Epithelial cell of esophagus (primary cell): ENCODE measurements around the gene INTS3.
"Not testable (repeated sequence)": the region's sequence is repeated elsewhere in the genome, so short reads cannot be mapped to it uniquely, and the experiment has no call there.

ENCODE experiments used
- DNase-seq: peaks from one replicate; pipeline ENCODE4 v3.0.0; 2010; ENCODE audit warnings: low read depth
- H3K4me3 ChIP-seq: 2 replicates; pipeline ENCODE4 v1.5.1; 2011; ENCODE audit warnings: mild to moderate bottlenecking, low read length, control low read depth
- TF ChIP-seq, protein P1 (sequence below): IDR thresholded peaks from 2 replicates; pipeline ENCODE4 v1.5.1; 2011; ENCODE audit warnings: low read depth, mild to moderate bottlenecking, low read length, control low read depth, inconsistent platforms; ENCODE audit not compliant: insufficient read depth; ENCODE audit errors: missing control alignments

The INTS3 gene

DNA sequence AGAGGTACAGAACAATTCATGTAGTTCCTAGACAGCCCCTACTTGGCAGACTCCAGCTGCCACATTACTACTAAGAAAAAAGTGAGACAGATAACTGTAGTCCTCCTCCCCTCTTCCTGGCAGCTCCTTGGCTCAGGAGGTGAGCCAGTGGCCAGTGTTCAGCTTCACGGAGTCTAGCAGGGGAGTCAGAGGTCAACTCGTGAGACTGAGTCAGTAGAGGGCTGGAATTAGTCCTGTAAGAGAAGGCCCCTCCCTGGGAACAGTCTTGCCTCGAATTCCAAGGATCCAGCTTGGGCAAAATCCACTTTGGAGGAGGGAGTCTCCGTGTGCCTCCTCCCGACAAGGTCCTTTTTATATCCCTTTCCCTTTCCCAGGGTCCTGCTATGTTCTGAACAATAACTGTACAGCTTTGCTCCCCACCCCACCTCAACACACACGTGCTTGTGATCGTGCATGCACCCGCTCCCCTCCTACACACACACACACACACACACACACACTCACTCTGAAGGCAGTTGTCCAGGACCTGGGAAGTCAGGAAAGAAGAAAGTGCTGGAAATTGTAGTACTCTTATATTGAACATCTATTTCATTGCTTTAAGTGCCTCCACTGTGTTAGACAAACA is 24.8 kb downstream of the INTS3 start:
- TF ChIP-seq, protein P1, sequence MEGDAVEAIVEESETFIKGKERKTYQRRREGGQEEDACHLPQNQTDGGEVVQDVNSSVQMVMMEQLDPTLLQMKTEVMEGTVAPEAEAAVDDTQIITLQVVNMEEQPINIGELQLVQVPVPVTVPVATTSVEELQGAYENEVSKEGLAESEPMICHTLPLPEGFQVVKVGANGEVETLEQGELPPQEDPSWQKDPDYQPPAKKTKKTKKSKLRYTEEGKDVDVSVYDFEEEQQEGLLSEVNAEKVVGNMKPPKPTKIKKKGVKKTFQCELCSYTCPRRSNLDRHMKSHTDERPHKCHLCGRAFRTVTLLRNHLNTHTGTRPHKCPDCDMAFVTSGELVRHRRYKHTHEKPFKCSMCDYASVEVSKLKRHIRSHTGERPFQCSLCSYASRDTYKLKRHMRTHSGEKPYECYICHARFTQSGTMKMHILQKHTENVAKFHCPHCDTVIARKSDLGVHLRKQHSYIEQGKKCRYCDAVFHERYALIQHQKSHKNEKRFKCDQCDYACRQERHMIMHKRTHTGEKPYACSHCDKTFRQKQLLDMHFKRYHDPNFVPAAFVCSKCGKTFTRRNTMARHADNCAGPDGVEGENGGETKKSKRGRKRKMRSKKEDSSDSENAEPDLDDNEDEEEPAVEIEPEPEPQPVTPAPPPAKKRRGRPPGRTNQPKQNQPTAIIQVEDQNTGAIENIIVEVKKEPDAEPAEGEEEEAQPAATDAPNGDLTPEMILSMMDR: no peak
- DNase-seq: no peak
- H3K4me3 ChIP-seq: no peak overlapping the region

GRCh38 chr1:153754266-153754665 is 26.4 kb downstream of the INTS3 start:
- H3K4me3 ChIP-seq: no peak overlapping the region
- TF ChIP-seq, protein P1: no peak

DNA sequence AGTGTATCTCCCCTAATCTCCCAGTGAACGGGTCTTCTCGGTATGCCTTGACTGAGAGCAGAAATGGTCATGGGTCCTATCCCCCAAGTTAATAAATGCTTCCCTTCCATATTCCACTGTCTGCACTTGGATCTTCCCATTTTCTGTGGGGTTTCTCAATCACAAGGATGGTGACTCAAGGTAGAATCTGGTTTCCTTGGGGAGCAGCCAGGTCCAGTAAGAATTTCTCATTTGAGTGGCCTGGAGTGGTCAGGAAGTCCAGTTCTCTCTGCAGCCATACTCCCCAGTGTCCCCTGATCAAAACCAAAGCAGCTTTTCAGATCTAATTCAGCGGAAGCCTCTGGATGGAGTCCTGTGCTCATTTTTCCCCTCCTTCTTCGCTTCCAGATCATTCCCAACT is 32.6 kb downstream of the INTS3 start:
- no peak overlapping the region for H3K4me3 ChIP-seq
- TF ChIP-seq, protein P1: no peak
- no peak for DNase-seq

More at GRCh38 chr1:153754266-153754665, 26.4 kb downstream of the INTS3 start:
- DNase-seq: no peak

DNA sequence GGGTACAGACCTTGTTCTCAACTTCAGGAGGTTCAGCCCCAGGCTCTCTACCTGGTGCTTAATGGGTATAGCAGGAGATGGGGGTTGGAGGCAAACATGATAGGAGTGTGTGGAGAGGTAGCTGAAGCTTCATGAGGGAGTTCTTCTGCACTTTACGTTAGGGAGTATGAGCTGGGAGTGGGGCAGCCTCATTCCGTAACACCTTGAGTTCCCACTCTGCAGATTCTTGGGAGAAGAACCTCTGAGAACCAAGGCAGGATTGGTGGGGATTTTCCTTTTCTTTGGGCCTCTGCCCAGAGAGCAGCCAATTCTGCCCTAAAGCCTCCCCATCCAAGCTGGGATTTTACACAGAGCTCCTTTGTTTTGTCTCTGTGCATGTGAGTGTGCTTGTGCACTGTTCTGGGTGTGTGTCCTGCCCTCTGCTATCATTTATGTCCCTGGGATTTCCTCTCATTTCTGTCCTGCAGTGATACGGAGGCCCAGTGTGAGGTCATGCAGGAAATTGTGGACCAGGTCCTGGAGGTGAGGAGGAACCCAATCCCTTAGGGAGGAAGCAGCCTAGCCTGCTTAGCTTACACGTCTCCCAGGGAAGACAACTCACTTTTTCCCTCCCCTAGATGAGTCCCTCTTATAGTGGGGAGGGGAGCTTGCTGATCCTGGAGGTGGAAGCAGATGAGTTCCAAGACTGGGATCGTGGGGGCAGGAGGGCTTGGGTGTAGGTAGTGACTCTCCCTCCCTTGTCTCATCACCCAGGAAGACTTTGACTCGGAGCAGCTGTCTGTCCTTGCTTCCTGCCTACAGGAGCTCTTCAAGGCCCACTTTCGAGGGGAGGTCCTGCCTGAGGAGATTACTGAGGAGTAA is 35.7 kb downstream of the INTS3 start:
- TF ChIP-seq, protein P1: no peak
- no peak for DNase-seq
- no peak overlapping the region for H3K4me3 ChIP-seq

DNA sequence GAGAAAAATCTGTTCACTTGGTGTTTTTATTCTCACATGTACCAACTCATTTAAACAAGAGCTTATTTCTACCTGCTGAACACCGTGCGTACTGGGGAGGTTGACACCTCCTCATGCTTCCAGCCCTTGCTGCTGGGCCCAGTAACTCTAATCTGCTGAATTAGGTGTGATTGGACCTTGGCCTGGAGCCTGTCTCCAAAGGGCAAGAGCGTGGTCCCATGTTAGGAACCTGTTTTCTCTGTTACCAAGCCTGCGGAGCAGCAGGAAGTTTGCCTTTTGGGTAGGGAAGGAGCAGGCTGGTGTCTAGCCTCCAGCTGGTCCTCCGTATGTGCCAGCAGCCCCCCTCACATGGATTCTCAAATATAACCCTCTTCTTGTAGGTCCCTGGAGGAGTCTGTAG is 36.5 kb downstream of the INTS3 start:
- H3K4me3 ChIP-seq: no peak overlapping the region
- DNase-seq: no peak
- TF ChIP-seq, protein P1: no peak

- H3K4me3 ChIP-seq, DNase-seq: not testable (repeated sequence)
Observed at GRCh38 chr1:153766663-153767062, 38.8 kb downstream of the INTS3 start.

- TF ChIP-seq, protein P1: no peak
- no peak for DNase-seq
- no peak overlapping the region for H3K4me3 ChIP-seq
Observed at GRCh38 chr1:153767519-153767918, 39.7 kb downstream of the INTS3 start.
